GM18502 (cell line): ENCODE measurements around the gene LAMP1.
"Not testable (repeated sequence)": the region's sequence is repeated elsewhere in the genome, so short reads cannot be mapped to it uniquely, and the experiment has no call there.

ENCODE experiments used
- ATAC-seq: cut with Tn5 transposase; IDR thresholded peaks from one replicate; pipeline ENCODE4 v1.9.1; 2021; ENCODE audit warnings: mild to moderate bottlenecking; ENCODE audit not compliant: unreplicated experiment, poor library complexity

The LAMP1 gene

GRCh38 chr13:113371701-113372100 is 74.7 kb downstream of the LAMP1 start:
- ATAC-seq: not testable (repeated sequence)
